HFFc6 (cell line): Measurements from ENCODE around the gene SLC7A7. TPM values are rescaled to one million over a fixed set of nuclear protein-coding genes. Genes with fewer than 3 reads are reported as not detected.

Experiments used
- DNase-seq: peaks from one replicate; pipeline ENCODE4 v3.0.0-alpha.2; 2018
- H3K27ac Mint-ChIP-seq: 2 replicates; pipeline ENCODE4 v1.8.0; 2020; ENCODE audit warnings: mild to moderate bottlenecking, mixed read lengths
- H3K27me3 Mint-ChIP-seq: 2 replicates; pipeline ENCODE4 v1.8.0; 2021; ENCODE audit warnings: mild to moderate bottlenecking, moderate library complexity, mixed read lengths; ENCODE audit not compliant: insufficient read depth
- H3K36me3 Mint-ChIP-seq: 2 replicates; pipeline ENCODE4 v1.8.0; 2021; ENCODE audit warnings: low read depth, mixed read lengths
- H3K4me1 Mint-ChIP-seq: 2 replicates; pipeline ENCODE4 v1.8.0; 2020; ENCODE audit warnings: low read depth, mixed read lengths
- H3K4me3 Mint-ChIP-seq: 2 replicates; pipeline ENCODE4 v1.8.0; 2020; ENCODE audit warnings: mild to moderate bottlenecking, moderate library complexity, mixed read lengths
- H3K9me3 Mint-ChIP-seq: 2 replicates; pipeline ENCODE4 v1.8.0; 2020; ENCODE audit warnings: mild to moderate bottlenecking, mixed read lengths
- CTCF ChIP-seq: fragments of 200-600 bp; sonication (generic); IDR thresholded peaks from 2 replicates; pipeline ENCODE4 v1.5.0; 2021; ENCODE audit warnings: antibody characterized with exemption, mild to moderate bottlenecking
- total RNA-seq, 6 experiments: library from RNA; stranded (reverse); fragmentation: NEBNext Ultra II Directional; extraction: Animal tissue kit (Norgen Biotek cat#: 25700); gene quantifications; 2 replicates in 1 of 6; 3 replicates in 5 of 6; pipeline ENCODE4 v1.2.3, GENCODE V29; 2021

SLC7A7 gene
- total RNA-seq, 6 experiments from 2014 or later = 0.31 to 1.3 (median 0.56) TPM

DNA sequence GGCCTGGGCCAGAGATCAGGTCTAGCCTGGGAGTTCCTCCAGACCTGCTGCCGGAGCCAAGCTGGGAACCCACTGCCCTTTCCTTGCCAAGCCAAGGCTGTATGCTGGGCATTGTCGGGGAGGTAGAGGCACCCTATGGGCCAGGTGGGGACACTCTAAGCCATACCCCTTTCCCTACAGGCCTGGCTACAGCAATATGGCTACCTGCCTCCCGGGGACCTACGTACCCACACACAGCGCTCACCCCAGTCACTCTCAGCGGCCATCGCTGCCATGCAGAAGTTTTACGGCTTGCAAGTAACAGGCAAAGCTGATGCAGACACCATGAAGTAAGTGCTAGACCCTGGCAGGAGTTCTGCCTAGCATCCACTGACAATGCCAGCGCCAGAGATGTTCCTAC is 26.1 kb upstream of the SLC7A7 start:
- no peak for DNase-seq
- H3K36me3 Mint-ChIP-seq = peaks cover 54% of the 10 kb centered on the region
- H3K9me3 Mint-ChIP-seq = no peaks in the 10 kb centered on the region
- H3K4me3 Mint-ChIP-seq = no peak overlapping the region
- TF ChIP-seq CTCF = no peak
- peak overlapping the region; percentile 93 for H3K27ac Mint-ChIP-seq
- peaks cover 2% of the 10 kb centered on the region for H3K27me3 Mint-ChIP-seq
- peaks cover 45% of the 10 kb centered on the region for H3K4me1 Mint-ChIP-seq

DNA sequence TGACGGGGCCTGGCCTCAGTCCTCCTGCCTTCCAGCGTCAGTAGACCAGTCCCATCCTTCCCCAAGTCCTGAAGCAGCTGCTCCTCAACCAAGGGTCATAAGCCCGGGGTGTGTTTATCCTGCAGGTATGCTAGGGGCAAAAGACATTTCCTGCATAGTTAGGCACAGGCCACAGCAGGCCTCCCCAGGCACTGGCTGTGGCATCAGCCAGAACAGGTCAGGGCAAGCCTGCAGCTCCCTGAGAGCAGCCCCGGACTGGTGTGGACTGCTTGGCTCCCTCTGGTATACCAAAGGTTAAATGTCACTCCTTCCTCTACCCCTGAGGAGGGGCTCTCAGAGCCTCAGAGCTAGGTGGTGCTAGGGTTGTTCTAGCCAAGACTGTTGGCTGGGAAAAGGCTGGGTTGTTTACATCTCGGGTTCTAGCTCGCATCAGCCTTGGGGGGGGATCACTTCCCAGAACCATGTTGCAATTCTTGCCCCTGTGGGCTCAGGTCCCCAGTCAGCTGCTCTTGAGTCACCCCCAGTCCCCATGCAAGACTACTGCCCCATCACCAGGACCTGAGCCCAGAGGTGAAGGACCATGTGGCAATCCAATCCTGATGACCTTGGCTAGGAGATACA is 24.0 kb upstream of the SLC7A7 start:
- Mint-ChIP-seq H3K27ac (peak overlapping the region; percentile 93), H3K36me3 (peaks cover 40% of the 10 kb centered on the region), H3K27me3 (peaks cover 2% of the 10 kb centered on the region), H3K4me3 (peak overlapping the region; percentile 99), H3K9me3 (no peaks in the 10 kb centered on the region), H3K4me1 (peaks cover 44% of the 10 kb centered on the region)
- no peak for DNase-seq
- TF ChIP-seq CTCF = no peak

DNA sequence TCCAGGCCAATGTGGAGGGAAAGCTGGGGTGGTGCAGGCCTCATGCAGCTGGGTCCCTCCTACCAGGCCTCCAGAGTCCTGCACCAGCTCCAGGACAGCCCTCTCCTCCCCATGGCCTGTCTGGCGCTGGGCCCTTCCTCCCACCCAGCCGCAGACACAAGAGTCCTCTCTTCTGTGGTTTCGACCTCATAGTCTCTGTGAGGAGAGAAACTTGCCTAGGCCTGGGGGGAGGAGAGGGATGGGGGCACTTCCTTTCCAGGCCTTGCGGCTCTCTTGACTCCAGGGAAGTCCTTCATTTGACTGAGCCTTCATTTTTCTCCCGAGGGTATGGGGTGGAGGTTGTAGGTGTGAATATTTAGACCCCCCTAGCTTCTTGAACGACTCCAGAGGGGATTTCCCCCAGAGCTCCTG is 23.4 kb upstream of the SLC7A7 start:
- no peaks in the 10 kb centered on the region for H3K9me3 Mint-ChIP-seq
- DNase-seq = peak; percentile 61
- peaks cover 38% of the 10 kb centered on the region for H3K36me3 Mint-ChIP-seq
- peak overlapping the region; percentile 99 for H3K4me3 Mint-ChIP-seq
- H3K27me3 Mint-ChIP-seq = peaks cover 2% of the 10 kb centered on the region
- no peak for TF ChIP-seq CTCF
- H3K27ac Mint-ChIP-seq = peak overlapping the region; percentile 93
- peaks cover 44% of the 10 kb centered on the region for H3K4me1 Mint-ChIP-seq

DNA sequence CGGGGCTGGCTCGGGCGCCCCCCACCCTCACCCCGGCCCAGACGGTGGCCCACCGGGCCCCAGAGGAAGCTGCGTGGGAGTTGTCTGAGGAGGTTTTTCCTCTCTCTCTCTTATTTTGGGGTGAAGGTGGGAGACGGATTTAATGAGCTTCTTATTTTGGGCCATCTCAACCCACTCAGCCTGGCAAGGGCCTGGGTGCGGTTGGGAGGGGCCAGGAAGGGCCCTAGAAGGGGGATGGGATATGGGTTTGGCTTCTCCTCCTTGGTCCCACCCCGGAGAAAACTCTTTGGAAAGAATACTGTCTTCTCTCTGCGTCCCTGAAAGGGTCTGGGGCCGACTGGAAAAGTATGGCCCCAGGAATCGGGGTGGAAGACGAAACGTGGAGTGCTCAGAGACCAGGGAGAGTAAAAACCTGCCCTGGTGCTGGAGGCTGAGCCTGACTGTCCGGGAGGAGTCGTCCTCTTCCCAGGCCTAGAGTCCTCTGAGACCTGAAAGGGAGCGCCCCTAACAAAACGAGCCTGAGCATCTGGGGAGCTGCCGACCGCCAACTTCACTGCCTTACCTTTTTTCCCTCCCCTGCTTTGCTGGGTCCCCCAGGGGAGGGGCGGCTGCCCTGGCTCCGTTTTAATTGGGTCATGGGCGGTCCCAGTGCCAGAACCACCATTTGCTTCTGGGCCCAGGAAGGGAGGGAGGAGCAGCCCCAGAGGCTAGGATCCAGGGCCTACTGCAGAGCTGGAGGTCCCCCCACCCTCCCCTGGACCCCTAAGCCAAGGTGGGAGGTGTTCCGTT is 22.7 kb upstream of the SLC7A7 start:
- Mint-ChIP-seq H3K4me1 (peaks cover 44% of the 10 kb centered on the region), H3K4me3 (peak overlapping the region; percentile 99), H3K36me3 (peaks cover 38% of the 10 kb centered on the region), H3K27ac (peak overlapping the region; percentile 93), H3K27me3 (peaks cover 2% of the 10 kb centered on the region), H3K9me3 (no peaks in the 10 kb centered on the region)
- TF ChIP-seq CTCF = no peak
- peak; percentile 42 for DNase-seq

DNA sequence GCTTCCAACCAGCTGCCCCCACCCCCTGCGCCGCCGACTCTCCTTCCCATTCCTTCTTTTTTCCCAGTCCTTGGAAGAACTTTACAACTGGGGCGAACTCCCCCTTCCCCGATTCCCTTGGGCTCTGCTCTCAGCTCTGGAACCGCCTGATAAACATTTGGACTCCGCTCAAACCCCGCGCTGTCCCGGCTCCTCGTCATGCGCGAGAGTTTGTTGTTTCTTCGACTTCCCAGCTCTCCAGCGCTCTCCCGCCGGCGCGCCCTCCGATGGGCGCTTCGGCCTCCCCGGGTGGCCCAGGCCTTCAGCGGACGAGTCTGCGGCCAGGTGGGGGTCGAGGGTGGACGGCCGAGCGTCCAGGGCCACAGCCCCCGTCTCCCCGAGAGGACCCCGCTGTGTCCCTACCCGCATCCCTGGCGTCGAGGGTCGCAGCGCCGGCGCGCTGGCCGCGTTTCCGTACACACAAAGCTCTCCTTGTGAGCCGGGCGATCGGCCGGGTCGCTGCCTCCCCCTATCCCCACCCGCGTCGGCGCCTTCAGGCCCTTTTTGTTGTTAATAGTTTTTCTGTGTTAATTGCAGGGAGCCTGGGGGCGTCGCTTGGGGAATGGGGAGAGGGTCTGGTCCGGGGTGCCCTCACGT is 22.0 kb upstream of the SLC7A7 start:
- peak overlapping the region; percentile 93 for H3K27ac Mint-ChIP-seq
- no peaks in the 10 kb centered on the region; the same call in 1 of the 2 replicates for H3K27me3 Mint-ChIP-seq

More for the DNA sequence above, 22.0 kb upstream of the SLC7A7 start:
- peak; percentile 11; the same call in 1 of the 2 replicates for TF ChIP-seq CTCF
- Mint-ChIP-seq H3K4me3 (peak overlapping the region; percentile 99), H3K4me1 (peaks cover 44% of the 10 kb centered on the region), H3K9me3 (no peaks in the 10 kb centered on the region), H3K36me3 (peaks cover 33% of the 10 kb centered on the region)
- peak; percentile 60 for DNase-seq
